Hepatocyte (in vitro differentiated cells): ENCODE results near the gene FYTTD1. TPM values are rescaled to one million over a fixed set of nuclear protein-coding genes. Genes with fewer than 3 reads are reported as not detected.

Source experiments
- DNase-seq: peaks from one replicate; pipeline ENCODE4 v3.0.0-alpha.2; 2016; ENCODE audit warnings: low spot score
- H2AFZ ChIP-seq: fragments of 200-600 bp; sonication (generic); 2 replicates; pipeline ENCODE4 v1.6.0; 2016; ENCODE audit warnings: antibody characterized with exemption, mild to moderate bottlenecking
- H3K27ac ChIP-seq: fragments of 200-600 bp; sonication (generic); 2 replicates; pipeline ENCODE4 v1.5.1; 2016; ENCODE audit warnings: mild to moderate bottlenecking
- H3K27me3 ChIP-seq: fragments of 200-600 bp; sonication (generic); 2 replicates; pipeline ENCODE4 v1.6.1; 2016
- H3K36me3 ChIP-seq: fragments of 200-600 bp; sonication (generic); replicated peaks from 2 replicates; pipeline ENCODE4 v1.5.1; 2016; ENCODE audit warnings: low read depth; ENCODE audit not compliant: insufficient read depth
- H3K4me1 ChIP-seq: fragments of 200-600 bp; sonication (generic); 2 replicates; pipeline ENCODE4 v1.5.1; 2016; ENCODE audit warnings: mild to moderate bottlenecking, moderate library complexity; ENCODE audit not compliant: insufficient read depth
- H3K4me2 ChIP-seq: fragments of 200-600 bp; sonication (generic); 2 replicates; pipeline ENCODE4 v1.6.0; 2016
- H3K4me3 ChIP-seq: fragments of 200-600 bp; sonication (generic); 2 replicates; pipeline ENCODE4 v1.5.1; 2016; ENCODE audit warnings: mild to moderate bottlenecking
- H3K79me2 ChIP-seq: fragments of 200-600 bp; sonication (generic); 2 replicates; pipeline ENCODE4 v1.6.0; 2017; ENCODE audit warnings: mild to moderate bottlenecking
- H3K9me2 ChIP-seq: fragments of 200-600 bp; sonication (generic); replicated peaks from 2 replicates; pipeline ENCODE4 v1.6.0; 2017; ENCODE audit warnings: mild to moderate bottlenecking; ENCODE audit not compliant: insufficient read depth
- H3K9me3 ChIP-seq: fragments of 200-600 bp; sonication (generic); 2 replicates; pipeline ENCODE4 v1.5.1; 2016; ENCODE audit warnings: low read depth, mild to moderate bottlenecking
- H4K20me1 ChIP-seq: fragments of 200-600 bp; sonication (generic); 2 replicates; pipeline ENCODE4 v1.6.0; 2016; ENCODE audit warnings: mild to moderate bottlenecking; ENCODE audit not compliant: insufficient read depth, poor library complexity, severe bottlenecking
- EZH2 ChIP-seq: fragments of 200-600 bp; sonication (generic); IDR thresholded peaks from 2 replicates; pipeline ENCODE4 v1.6.1; 2016; ENCODE audit warnings: antibody characterized with exemption, mild to moderate bottlenecking, borderline replicate concordance
- EZH2phosphoT487 ChIP-seq: fragments of 200-600 bp; sonication (generic); IDR thresholded peaks from one replicate; pipeline ENCODE4 v1.6.1; 2018; ENCODE audit warnings: antibody characterized with exemption, mild to moderate bottlenecking, low read depth, moderate library complexity; ENCODE audit not compliant: unreplicated experiment, severe bottlenecking
- WGBS: methylation state at CpG from one replicate; pipeline ENCODE4 v1.1.6; 2016; ENCODE audit warnings: low lambda C conversion rate; ENCODE audit errors: missing lambda C conversion rate; 5-methylcytosine and 5-hydroxymethylcytosine counted together
- polyA plus RNA-seq: library from polyadenylated mRNA; unstranded; fragments of >200 nt; fragmentation: Nextera tagmentation; extraction: Ambion mirVana; gene quantifications from 2 replicates; pipeline ENCODE4 v1.2.1, GENCODE V29; 2016
- total RNA-seq: library from RNA; depleted of rRNA; stranded (reverse); fragments of >200 nt; gene quantifications from 2 replicates; pipeline ENCODE4 v1.2.3, GENCODE V29; 2014
- TF ChIP-seq, protein P1 (sequence below): fragments of 200-600 bp; sonication (generic); IDR thresholded peaks from 2 replicates; pipeline ENCODE4 v1.5.1; 2016; ENCODE audit warnings: antibody characterized with exemption, mild to moderate bottlenecking; ENCODE audit not compliant: poor library complexity

The FYTTD1 gene
- total and polyA plus RNA-seq, 2 experiments from 2014 or later = 32.1 to 51.0 TPM

DNA sequence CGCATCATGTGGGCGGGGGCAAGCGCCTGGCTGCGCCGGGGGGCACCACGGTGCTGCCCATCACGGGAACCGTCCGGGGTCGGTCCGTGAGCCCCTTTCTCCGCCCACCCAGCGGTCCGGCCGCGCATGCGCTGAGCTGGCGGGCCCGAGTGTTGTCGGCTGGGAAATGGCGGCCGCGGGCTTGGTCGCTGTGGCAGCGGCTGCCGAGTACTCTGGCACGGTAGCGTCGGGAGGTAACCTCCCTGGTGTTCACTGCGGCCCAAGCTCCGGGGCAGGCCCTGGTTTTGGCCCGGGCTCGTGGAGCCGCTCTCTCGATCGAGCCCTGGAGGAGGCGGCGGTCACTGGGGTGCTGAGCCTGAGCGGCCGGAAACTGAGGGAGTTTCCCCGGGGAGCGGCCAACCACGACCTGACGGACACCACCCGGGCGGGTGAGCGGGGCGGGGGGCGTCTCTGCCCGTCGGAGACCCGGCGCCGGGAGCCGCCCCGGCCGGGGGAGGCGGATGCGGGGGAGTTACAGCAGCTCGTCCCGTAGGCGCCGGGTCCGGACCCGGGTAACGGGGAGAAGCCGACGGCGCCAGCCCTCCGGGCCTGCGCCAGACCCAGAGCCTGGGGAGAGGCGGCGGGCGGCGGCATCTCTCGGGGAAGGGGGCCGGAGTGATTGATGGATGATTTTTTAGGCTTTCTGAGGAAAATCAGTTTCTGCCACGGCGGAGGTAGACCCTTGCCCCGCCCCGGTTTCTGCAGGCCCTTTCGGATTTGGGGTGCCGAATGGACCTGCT lies 41.6 kb downstream of the FYTTD1 start, which contains the start of gene LRCH3:
Gene LRCH3 (plus strand): TSS at position 142 of the 779 bp plus-strand sequence. CDS start 25 bp downstream, at position 167.
- peak; percentile 91 for DNase-seq

DNA sequence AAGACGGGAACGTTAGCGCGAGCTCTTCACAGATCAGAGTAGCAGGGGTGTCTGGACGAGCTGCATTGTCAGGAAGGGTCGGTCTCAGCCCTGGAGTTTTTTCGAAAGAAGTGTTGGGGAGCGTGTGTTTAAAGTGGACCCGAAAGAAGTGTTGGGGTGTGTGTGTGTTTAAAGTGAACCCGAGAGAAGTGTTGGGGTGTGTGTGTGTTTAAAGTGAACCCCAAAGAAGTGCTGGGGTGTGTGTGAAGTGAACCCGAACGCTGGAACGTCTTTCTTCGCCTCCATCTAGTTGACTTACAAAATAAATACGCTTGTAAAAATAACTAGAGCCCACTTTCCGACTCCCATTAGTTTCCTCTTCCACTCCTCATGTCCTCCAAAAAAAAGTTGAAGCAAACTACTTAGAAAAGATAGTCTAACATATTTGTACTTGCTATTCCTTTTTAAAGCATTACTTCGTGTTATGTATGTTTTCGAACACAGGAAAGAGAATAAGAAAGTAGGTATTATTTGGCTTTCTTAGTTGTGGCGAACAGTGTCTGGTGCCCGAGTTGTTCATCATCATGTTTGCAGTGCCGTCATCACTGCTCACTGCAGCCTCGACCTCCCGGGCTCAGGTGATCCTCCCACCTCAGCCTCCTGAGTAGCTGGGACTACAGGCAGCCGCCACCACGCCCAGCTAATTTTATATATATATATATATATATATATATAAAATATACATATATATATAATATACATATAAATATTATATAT lies 42.4 kb downstream of the FYTTD1 start:
- Histone ChIP-seq H3K4me1 (peaks cover 8% of the 10 kb centered on the region), H4K20me1 (peaks cover 15% of the 10 kb centered on the region), H3K9me3 (no peaks in the 10 kb centered on the region), H3K9me2 (no peaks in the 10 kb centered on the region), H3K27ac (peak overlapping the region; percentile 99), H3K36me3 (no peaks in the 10 kb centered on the region), H3K4me3 (peak overlapping the region; percentile 89), H2AFZ (peak overlapping the region; percentile 75), H3K27me3 (no peaks in the 10 kb centered on the region), H3K79me2 (peaks cover 58% of the 10 kb centered on the region), H3K4me2 (peak overlapping the region; percentile 75)
- DNase-seq = peak; percentile 58
- WGBS = 29% methylated on average over 25 of the region's 25 CpGs
- TF ChIP-seq, protein P1, sequence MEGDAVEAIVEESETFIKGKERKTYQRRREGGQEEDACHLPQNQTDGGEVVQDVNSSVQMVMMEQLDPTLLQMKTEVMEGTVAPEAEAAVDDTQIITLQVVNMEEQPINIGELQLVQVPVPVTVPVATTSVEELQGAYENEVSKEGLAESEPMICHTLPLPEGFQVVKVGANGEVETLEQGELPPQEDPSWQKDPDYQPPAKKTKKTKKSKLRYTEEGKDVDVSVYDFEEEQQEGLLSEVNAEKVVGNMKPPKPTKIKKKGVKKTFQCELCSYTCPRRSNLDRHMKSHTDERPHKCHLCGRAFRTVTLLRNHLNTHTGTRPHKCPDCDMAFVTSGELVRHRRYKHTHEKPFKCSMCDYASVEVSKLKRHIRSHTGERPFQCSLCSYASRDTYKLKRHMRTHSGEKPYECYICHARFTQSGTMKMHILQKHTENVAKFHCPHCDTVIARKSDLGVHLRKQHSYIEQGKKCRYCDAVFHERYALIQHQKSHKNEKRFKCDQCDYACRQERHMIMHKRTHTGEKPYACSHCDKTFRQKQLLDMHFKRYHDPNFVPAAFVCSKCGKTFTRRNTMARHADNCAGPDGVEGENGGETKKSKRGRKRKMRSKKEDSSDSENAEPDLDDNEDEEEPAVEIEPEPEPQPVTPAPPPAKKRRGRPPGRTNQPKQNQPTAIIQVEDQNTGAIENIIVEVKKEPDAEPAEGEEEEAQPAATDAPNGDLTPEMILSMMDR = no peak
- TF ChIP-seq EZH2 = no peak
- TF ChIP-seq EZH2phosphoT487 = no peak

More for the DNA sequence above, 41.6 kb downstream of the FYTTD1 start, which contains the start of gene LRCH3:
- Histone ChIP-seq H3K36me3 (no peaks in the 10 kb centered on the region), H3K27ac (peak within 1 kb of the TSS; percentile 99), H2AFZ (peak within 1 kb of the TSS; percentile 75), H3K27me3 (no peaks in the 10 kb centered on the region), H3K79me2 (peaks cover 50% of the 10 kb centered on the region), H3K9me2 (no peaks in the 10 kb centered on the region), H3K4me3 (peak within 1 kb of the TSS; percentile 89), H4K20me1 (peaks cover 12% of the 10 kb centered on the region), H3K9me3 (no peaks in the 10 kb centered on the region), H3K4me2 (peak within 1 kb of the TSS; percentile 75), H3K4me1 (peaks cover 8% of the 10 kb centered on the region)
- WGBS = 1% methylated on average over 57 of the region's 83 CpGs
- TF ChIP-seq, protein P1 = no peak
- TF ChIP-seq EZH2 = no peak
- no peak for TF ChIP-seq EZH2phosphoT487

DNA sequence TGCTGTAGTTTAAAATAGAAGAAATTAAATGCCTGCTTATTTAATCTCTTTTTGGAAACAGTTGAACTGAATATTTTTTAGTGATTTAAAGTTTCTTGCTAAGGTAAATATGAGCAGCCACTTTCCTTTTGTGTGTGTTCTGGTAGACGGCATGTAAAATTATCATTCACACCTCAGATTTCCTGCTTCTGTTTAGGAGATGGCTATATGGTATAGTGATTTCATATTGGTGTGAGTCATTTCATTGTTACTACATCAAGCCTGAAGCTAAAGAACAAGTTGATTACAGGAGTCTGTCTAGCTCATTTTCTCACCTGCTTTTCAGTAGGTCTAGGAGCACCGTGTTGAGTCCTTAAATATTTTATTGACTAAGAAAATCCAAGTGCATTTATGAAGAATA lies 43.6 kb downstream of the FYTTD1 start:
- Histone ChIP-seq H3K27ac (no peak overlapping the region), H3K9me2 (no peaks in the 10 kb centered on the region), H4K20me1 (peaks cover 23% of the 10 kb centered on the region), H3K4me2 (peak overlapping the region; percentile 75), H2AFZ (no peak overlapping the region), H3K36me3 (no peaks in the 10 kb centered on the region), H3K9me3 (no peaks in the 10 kb centered on the region), H3K4me1 (peaks cover 8% of the 10 kb centered on the region), H3K4me3 (no peak overlapping the region), H3K79me2 (peaks cover 70% of the 10 kb centered on the region), H3K27me3 (no peaks in the 10 kb centered on the region)
- DNase-seq = no peak
- TF ChIP-seq EZH2phosphoT487 = no peak
- TF ChIP-seq, protein P1 = no peak
- TF ChIP-seq EZH2 = no peak
- WGBS = 43% methylated on average over 2 of the region's 2 CpGs
